Middle frontal gyrus (tissue), 1 donor: ENCODE measurements around the gene TEX29.

Experiments used
- DNase-seq: peaks from one replicate; pipeline ENCODE4 v3.0.0-alpha.2; 2015; ENCODE audit warnings: low spot score; ENCODE audit errors: extremely low spot score

The TEX29 gene

GRCh38 chr13:111289251-111289650 lies 31.2 kb upstream of the TEX29 start:
- no peak for DNase-seq

GRCh38 chr13:111291908-111292307 lies 28.5 kb upstream of the TEX29 start:
- no peak for DNase-seq

DNA sequence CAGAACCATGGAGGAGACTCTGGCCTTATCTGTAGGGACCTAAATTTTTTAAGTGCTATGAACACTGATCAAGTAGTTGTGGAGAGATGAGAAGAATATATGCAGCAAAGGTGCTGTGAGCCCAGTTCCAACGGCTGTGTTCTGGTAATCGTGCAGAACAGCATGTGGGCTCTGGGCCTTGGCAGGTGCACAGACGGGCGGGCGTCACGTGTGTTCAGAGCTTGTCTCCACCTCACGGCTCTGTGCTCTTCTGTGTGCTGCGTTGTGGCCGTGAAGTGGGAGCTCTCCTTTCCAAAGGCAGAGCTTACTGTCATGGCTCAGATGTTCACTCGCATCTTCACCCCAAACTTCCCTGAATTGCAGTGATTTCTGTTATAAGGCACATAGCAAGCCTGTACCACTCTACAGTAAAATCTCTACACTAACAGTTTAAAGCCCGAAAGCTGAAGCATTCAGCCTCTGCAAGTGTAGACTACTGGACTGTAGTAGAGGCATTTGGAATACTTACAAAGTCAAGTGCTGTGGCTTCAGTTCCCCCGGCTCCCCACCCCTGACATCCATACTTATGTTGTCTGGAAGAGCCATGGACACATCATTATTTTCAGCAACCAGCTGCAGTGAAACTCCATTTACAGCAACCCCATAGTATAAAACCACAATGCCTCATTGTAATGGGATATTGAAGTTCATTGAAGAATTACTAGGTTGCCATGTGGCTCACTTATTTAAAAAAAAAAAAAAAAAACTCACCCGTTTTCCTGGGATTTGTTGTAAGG lies 27.5 kb upstream of the TEX29 start:
- DNase-seq = no peak

GRCh38 chr13:111295886-111296285 lies 24.6 kb upstream of the TEX29 start:
- no peak for DNase-seq

DNA sequence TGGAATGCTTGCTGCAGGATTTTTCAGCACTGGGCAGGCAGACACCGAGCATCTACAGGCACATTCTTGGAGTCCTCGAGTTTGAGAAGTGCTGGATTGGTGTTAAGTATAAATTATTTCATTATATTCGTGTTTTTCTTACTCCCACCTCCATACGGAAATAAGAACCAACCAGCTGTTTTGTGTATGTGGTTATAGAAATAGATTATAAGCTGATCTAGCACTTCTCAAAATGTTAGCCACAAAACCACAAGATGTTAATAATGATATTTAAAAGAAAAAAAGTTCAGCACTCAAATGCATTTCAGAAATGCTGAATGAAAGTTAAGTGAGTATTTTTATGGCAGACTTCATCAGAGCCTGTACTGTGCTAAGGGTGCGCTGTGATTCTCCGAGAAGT lies 24.0 kb upstream of the TEX29 start:
- DNase-seq = no peak

DNA sequence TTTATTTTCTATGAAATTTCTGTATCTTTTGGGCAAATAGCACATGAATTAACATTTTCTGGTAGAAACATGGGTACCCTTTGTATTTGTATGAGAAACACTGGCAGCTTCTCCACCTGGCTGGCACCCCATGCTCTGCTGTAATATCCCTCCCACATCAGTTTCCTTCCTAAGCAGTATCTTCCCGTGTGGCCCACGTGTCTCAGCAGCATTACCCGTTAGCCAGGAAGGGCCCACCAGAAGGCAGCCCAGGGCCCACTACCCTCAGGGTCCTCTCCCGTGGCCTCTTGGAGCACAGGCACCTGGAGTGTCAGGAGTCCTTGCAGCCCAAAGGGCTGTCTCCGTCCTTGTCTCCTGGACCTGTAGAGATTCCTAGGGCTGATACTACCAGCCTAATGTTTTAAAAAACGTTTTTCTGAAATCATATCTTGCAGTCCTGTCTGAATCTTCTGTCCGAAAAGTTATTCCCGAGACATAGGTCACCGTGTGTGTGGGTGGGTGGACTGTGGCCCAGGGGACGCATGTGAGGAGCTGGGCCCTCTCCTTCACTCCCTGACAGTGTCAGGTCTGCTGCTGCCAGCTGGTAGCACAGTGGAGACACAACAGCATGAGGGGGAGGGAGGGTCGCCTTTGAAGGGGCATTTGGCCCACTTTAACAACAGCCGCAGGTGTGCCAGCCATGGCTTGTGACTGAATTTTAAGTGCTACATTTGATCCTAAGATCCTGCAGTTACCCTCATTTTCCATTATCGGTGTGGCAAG lies 22.0 kb upstream of the TEX29 start:
- no peak for DNase-seq

- DNase-seq = no peak
Observed at GRCh38 chr13:111302045-111302726, 18.3 kb upstream of the TEX29 start.

DNA sequence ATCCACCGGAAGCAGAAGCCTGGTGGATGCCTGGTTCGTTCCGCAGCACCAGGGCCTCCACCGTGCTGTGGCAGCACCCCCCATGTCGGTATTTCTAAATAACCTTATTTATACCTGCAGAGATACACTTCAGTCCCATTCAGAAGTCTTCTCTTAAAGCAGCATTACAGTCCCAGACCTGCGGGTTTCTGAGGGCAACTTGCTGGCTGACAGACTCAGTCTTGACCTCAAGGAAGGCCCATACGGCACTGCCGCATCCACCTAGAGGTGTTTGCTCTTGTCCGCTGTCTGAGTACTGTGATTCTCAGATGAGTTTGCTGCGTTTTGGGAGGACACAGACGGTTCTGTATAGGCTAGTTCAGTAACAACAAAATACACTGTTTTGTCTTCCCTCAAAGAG lies 16.9 kb upstream of the TEX29 start:
- no peak for DNase-seq

- DNase-seq = no peak
Observed at GRCh38 chr13:111304041-111304544, 16.3 kb upstream of the TEX29 start.

GRCh38 chr13:111304603-111305289 lies 15.7 kb upstream of the TEX29 start:
- DNase-seq = no peak

- DNase-seq = no peak
Observed at GRCh38 chr13:111312944-111313590, 7.4 kb upstream of the TEX29 start.

GRCh38 chr13:111313911-111314425 lies 6.5 kb upstream of the TEX29 start:
- no peak for DNase-seq

- no peak for DNase-seq
Observed at GRCh38 chr13:111314852-111315251, 5.6 kb upstream of the TEX29 start.

DNA sequence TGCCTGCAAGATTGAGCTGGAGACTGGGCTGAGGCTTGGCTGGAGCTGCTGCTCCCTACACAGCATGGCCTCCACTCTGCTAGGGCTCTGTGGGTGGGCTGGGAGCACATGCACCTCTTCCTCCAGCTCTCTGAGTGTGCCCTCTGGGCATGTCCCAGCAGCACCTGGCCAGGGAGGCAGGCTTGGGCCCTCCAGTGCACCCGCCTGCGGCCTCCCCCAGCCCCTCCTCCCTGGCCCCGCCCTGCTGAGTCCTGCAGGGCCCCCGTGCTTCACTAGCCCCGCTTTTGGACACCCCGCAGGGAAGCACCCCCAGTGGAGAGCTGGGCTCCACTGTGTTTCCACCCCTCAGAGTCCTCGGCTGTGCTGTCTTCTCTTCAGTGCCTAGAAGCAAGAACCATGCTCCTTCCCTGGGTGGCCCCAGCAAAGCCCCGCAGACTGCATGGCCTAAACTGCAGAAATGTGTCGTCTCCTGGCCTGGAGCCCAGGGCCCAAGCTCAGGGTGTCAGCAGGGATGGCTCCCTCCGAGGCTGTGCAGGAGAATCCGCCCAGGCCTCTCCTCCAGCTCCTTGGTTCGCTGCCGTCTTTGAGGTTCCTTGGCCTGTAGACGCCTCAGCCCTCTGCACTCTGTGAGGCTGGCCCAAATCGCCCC lies 5.0 kb upstream of the TEX29 start:
- no peak for DNase-seq

DNA sequence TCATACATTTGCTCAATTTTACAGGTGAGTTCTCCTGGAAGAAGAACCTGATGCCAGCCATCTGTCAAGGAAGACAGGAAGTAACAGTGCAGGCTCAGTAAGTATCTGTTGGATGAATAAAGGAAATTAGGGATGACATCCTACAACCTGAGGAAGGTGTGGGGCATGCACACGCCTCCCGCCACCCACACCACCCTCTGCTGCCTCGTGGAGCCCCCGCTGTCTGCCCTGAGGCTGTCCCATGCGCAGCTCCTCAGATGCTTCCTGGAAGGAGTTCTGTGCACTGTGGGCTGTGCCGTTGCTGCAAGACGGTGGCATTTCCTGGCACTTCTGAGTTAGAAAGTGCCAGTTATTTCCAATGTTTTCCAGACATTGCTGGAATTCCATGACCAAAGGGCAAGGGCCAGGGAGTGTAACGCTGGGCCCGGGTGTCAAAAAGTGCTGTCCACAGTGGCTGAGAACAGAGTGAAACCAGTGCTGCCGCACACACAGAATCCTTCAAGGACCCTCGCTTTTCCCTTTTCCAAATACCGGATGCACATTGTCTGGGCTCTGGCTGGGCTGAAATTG lies 4.2 kb upstream of the TEX29 start:
- DNase-seq = no peak

GRCh38 chr13:111317042-111317550 lies 3.3 kb upstream of the TEX29 start:
- DNase-seq = no peak

DNA sequence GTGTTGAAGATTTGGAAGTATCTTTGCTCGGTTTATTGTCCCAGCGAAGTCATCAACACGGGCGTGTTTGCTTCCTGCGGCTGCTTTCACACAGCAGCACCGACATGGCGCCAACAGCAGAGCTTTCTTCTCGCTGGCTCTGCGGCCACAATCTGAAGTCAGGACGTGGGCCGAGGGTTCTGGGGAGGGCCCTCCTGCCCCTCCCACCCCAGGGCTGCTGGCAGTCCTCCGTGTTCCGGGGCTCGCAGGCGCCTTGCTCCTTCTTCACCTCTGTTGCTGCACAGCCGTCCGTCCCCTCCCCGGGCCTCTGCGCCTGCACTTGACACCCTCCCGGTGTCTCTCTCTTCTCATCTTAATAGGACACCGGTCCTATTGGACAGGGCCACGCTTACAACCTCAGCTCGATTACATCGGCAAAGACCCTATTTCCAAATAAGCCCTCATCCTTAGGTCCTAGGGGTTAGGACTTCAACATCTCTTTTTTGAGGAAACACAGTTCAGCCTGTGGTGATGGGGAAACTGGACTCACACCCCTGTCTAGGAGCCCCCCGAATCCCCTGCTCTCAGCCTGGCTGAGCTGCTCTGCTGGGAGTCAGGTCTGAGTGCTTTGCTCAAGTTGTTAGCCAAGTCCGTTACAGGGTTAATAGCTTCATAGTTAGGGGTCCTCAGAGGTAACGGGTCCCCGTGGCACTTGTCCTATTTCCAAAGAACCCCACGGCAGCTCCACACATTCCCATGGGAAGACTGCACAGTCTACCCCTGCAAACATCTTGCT lies 2.7 kb upstream of the TEX29 start:
- no peak for DNase-seq

DNA sequence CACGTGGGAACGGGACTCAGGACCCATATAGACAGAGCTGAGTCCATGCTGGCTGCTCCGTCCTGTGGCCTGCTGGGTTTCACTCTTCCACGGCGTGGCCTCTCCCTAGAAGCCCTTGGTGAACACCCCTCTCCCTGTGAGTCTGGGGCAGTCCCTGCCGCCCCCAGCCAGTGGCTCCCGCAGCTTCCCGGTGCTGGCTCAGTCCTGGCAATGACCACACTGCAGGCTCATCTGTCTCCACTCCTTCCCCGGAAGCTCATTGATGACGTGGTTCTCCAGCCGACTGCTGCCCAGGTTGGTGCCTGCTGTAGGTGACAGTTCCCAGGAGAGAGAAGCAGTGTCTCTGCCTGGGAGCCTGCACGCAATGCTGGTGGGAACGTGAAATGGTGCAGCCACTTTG lies 2.1 kb upstream of the TEX29 start:
- DNase-seq = no peak

DNA sequence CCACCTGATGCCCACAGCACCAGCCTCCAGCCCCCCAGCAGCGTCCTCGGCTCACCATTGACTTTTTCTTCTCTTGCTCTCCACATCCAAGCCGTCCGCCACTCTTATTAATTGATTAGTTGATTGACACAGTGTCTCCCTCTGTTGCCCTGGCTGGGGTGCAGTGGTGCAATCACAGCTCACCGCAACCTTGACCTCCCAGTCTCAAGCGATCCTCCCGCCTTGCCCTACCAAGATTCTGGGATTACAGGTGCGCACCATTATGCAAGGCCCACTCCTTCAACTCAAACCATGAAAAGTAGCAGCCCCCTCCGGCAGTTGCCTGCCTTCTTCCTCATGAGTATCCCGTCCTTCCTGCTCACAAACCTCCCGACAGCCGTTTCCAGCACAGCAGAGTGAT lies 921 bp upstream of the TEX29 start:
- DNase-seq = no peak
